ENCODE data around the gene SPATA17.

The SPATA17 gene

GRCh38 chr1:217910791-217911320 is 279.7 kb downstream of the SPATA17 start:
- no peak for DNase-seq (ENCODE audit: low read depth in 4 of 4, low spot score in 1 of 4)

- no peak for DNase-seq (ENCODE audit: low read depth in 4 of 4, low spot score in 1 of 4)
Observed at GRCh38 chr1:217911908-217912307, 280.8 kb downstream of the SPATA17 start.

- DNase-seq (ENCODE audit: low read depth in 4 of 4, low spot score in 1 of 4) = no peak
Observed at GRCh38 chr1:217917281-217917887, 286.2 kb downstream of the SPATA17 start.

- DNase-seq (ENCODE audit: low read depth in 4 of 4, low spot score in 1 of 4) = no peak
Observed at GRCh38 chr1:217919683-217920388, 288.7 kb downstream of the SPATA17 start.
